NT2/D1 (cell line): Measurements from ENCODE around the gene AP2B1.

Source experiments
- SUZ12 ChIP-seq: IDR thresholded peaks from 2 replicates; pipeline ENCODE4 v1.6.1; 2011; ENCODE audit not compliant: insufficient read length, insufficient read depth; ENCODE audit errors: extremely low read depth
- ZNF274 ChIP-seq: IDR thresholded peaks from 2 replicates; pipeline ENCODE4 v1.6.1; 2011; ENCODE audit warnings: mild to moderate bottlenecking, low read depth, low read length

- TF ChIP-seq SUZ12, result no peak
- no peak for TF ChIP-seq ZNF274
Observed at GRCh38 chr17:35760587-35760986, 173.5 kb downstream of the AP2B1 start, which contains the start of gene C17orf50.
